Memory B cell (primary cell): ENCODE data around the gene ADI1.
A peak's percentile ranks its signal among the peaks of the same experiment; 100 is the strongest.
"Not testable (repeated sequence)": the region's sequence is repeated elsewhere in the genome, so short reads cannot be mapped to it uniquely, and the experiment has no call there.

Experiments used
- ATAC-seq: fragments of 150-1000 bp; cut with Tn5 transposase; 2 replicates; pipeline ENCODE4 v1.10.0; 2021; ENCODE audit warnings: low read depth, mild to moderate bottlenecking, moderate library complexity
- DNase-seq, 2 donors: peaks; one replicate each; pipeline ENCODE4 v3.0.0; 2022; ENCODE audit warnings: low spot score in 2 of 2
- H3K27ac Mint-ChIP-seq: one replicate; pipeline ENCODE4 v1.8.0; 2022; ENCODE audit warnings: mild to moderate bottlenecking, moderate library complexity, mixed read lengths
- H3K27me3 Mint-ChIP-seq: one replicate; pipeline ENCODE4 v1.8.0; 2022; ENCODE audit warnings: mixed read lengths
- H3K36me3 Mint-ChIP-seq: one replicate; pipeline ENCODE4 v1.8.0; 2022; ENCODE audit warnings: mild to moderate bottlenecking, mixed read lengths
- H3K4me1 Mint-ChIP-seq: one replicate; pipeline ENCODE4 v1.8.0; 2022; ENCODE audit warnings: mixed read lengths
- H3K4me3 Mint-ChIP-seq: one replicate; pipeline ENCODE4 v1.8.0; 2022; ENCODE audit warnings: mild to moderate bottlenecking, moderate library complexity, mixed read lengths
- H3K9me3 Mint-ChIP-seq: one replicate; pipeline ENCODE4 v1.8.0; 2022; ENCODE audit warnings: mixed read lengths

ADI1 gene

GRCh38 chr2:3454802-3455201 lies 64.5 kb downstream of the ADI1 start:
- H3K36me3 Mint-ChIP-seq: peaks cover 32% of the 10 kb centered on the region

GRCh38 chr2:3454005-3454404 lies 65.3 kb downstream of the ADI1 start:
- H3K36me3 Mint-ChIP-seq: peaks cover 38% of the 10 kb centered on the region
- not testable (repeated sequence) for H3K27ac Mint-ChIP-seq, H3K4me1 Mint-ChIP-seq, H3K4me3 Mint-ChIP-seq, ATAC-seq, H3K9me3 Mint-ChIP-seq, H3K27me3 Mint-ChIP-seq, DNase-seq

More at GRCh38 chr2:3454802-3455201, 64.5 kb downstream of the ADI1 start:
- peaks cover 3% of the 10 kb centered on the region for H3K4me1 Mint-ChIP-seq
- H3K9me3 Mint-ChIP-seq: no peaks in the 10 kb centered on the region
- no peaks in the 10 kb centered on the region for H3K27me3 Mint-ChIP-seq
- no peak overlapping the region for H3K4me3 Mint-ChIP-seq
- H3K27ac Mint-ChIP-seq: no peak overlapping the region
- DNase-seq (no peak), ATAC-seq (no peak)

GRCh38 chr2:3453190-3453999 lies 65.9 kb downstream of the ADI1 start:
- H3K27ac Mint-ChIP-seq: no peak overlapping the region
- no peaks in the 10 kb centered on the region for H3K27me3 Mint-ChIP-seq

GRCh38 chr2:3451926-3452671 lies 67.2 kb downstream of the ADI1 start:
- DNase-seq (no peak), ATAC-seq (no peak)
- H3K27me3 Mint-ChIP-seq: no peaks in the 10 kb centered on the region
- no peak overlapping the region for H3K4me3 Mint-ChIP-seq
- H3K36me3 Mint-ChIP-seq: peaks cover 38% of the 10 kb centered on the region
- no peaks in the 10 kb centered on the region for H3K4me1 Mint-ChIP-seq
- H3K27ac Mint-ChIP-seq: no peak overlapping the region
- H3K9me3 Mint-ChIP-seq: no peaks in the 10 kb centered on the region

More at GRCh38 chr2:3453190-3453999, 65.9 kb downstream of the ADI1 start:
- no peak for ATAC-seq
- no peak overlapping the region for H3K4me3 Mint-ChIP-seq
- H3K36me3 Mint-ChIP-seq: peaks cover 36% of the 10 kb centered on the region
- DNase-seq: no peak
- no peaks in the 10 kb centered on the region for H3K9me3 Mint-ChIP-seq
- H3K4me1 Mint-ChIP-seq: peaks cover 2% of the 10 kb centered on the region

GRCh38 chr2:3451169-3451568 lies 68.2 kb downstream of the ADI1 start:
- Mint-ChIP-seq H3K27me3 (no peaks in the 10 kb centered on the region), H3K9me3 (no peaks in the 10 kb centered on the region), H3K36me3 (peaks cover 33% of the 10 kb centered on the region), H3K4me3 (no peak overlapping the region), H3K4me1 (no peaks in the 10 kb centered on the region), H3K27ac (no peak overlapping the region)
- no peak for ATAC-seq
- no peak for DNase-seq

- ATAC-seq: no peak
These were observed 68.8 kb downstream of the ADI1 start for GRCh38 chr2:3450385-3451010.

GRCh38 chr2:3449936-3450335 lies 69.4 kb downstream of the ADI1 start:
- DNase-seq: no peak
- no peaks in the 10 kb centered on the region for H3K27me3 Mint-ChIP-seq
- peaks cover 31% of the 10 kb centered on the region for H3K36me3 Mint-ChIP-seq
- H3K4me1 Mint-ChIP-seq: no peaks in the 10 kb centered on the region
- ATAC-seq: no peak
- H3K27ac Mint-ChIP-seq: no peak overlapping the region
- H3K9me3 Mint-ChIP-seq: no peaks in the 10 kb centered on the region
- H3K4me3 Mint-ChIP-seq: no peak overlapping the region

More at GRCh38 chr2:3450385-3451010, 68.8 kb downstream of the ADI1 start:
- H3K4me3 Mint-ChIP-seq: no peak overlapping the region
- H3K27me3 Mint-ChIP-seq: no peaks in the 10 kb centered on the region
- H3K36me3 Mint-ChIP-seq: peaks cover 32% of the 10 kb centered on the region
- no peaks in the 10 kb centered on the region for H3K9me3 Mint-ChIP-seq
- no peak for DNase-seq
- no peak overlapping the region for H3K27ac Mint-ChIP-seq
- H3K4me1 Mint-ChIP-seq: no peaks in the 10 kb centered on the region

GRCh38 chr2:3449086-3449485 lies 70.2 kb downstream of the ADI1 start:
- no peaks in the 10 kb centered on the region for H3K4me1 Mint-ChIP-seq
- H3K27ac Mint-ChIP-seq: no peak overlapping the region
- ATAC-seq (no peak), DNase-seq (no peak)
- no peak overlapping the region for H3K4me3 Mint-ChIP-seq
- no peaks in the 10 kb centered on the region for H3K9me3 Mint-ChIP-seq
- no peaks in the 10 kb centered on the region for H3K27me3 Mint-ChIP-seq
- H3K36me3 Mint-ChIP-seq: peaks cover 27% of the 10 kb centered on the region

GRCh38 chr2:3448441-3448911 lies 70.9 kb downstream of the ADI1 start:
- ATAC-seq, H3K4me3 Mint-ChIP-seq, H3K4me1 Mint-ChIP-seq, DNase-seq, H3K27me3 Mint-ChIP-seq, H3K9me3 Mint-ChIP-seq: not testable (repeated sequence)
- H3K36me3 Mint-ChIP-seq: peaks cover 24% of the 10 kb centered on the region
- peak overlapping the region; percentile 47 for H3K27ac Mint-ChIP-seq

- peak overlapping the region; percentile 47 for H3K27ac Mint-ChIP-seq
- no peaks in the 10 kb centered on the region for H3K9me3 Mint-ChIP-seq
- H3K27me3 Mint-ChIP-seq: no peaks in the 10 kb centered on the region
- ATAC-seq (no peak), DNase-seq (no peak)
- no peak overlapping the region for H3K4me3 Mint-ChIP-seq
- H3K4me1 Mint-ChIP-seq: no peaks in the 10 kb centered on the region
- H3K36me3 Mint-ChIP-seq: peaks cover 21% of the 10 kb centered on the region
These were observed 71.5 kb downstream of the ADI1 start for GRCh38 chr2:3447789-3448317.
